A673 (cell line): ENCODE results near the gene NR4A3. TPM values are rescaled to one million over a fixed set of nuclear protein-coding genes. Genes with fewer than 3 reads are reported as not detected.

Experiments used
- BruUV-seq: library from RNA; stranded (reverse); fragments of 400-500 nt; replicated peaks from 2 replicates; lab custom pipeline; 2021; lab: Mats Ljungman, UMichigan
- CTCF ChIA-PET: fragments of 300-600 bp; sonication (Branson Sonifier 250); formaldehyde crosslinking; loops from one replicate; lab custom pipeline; 2022; ENCODE audit warnings: antibody characterized with exemption; lab: Charles Lee
- POLR2A ChIA-PET: fragments of 300-600 bp; sonication (Branson Sonifier 250); formaldehyde crosslinking; loops from one replicate; lab custom pipeline; 2022; ENCODE audit warnings: antibody characterized with exemption; ENCODE audit not compliant: low non-redundant PET; lab: Charles Lee
- DNase-seq: peaks from one replicate; pipeline ENCODE4 v3.0.0-alpha.2; 2015; ENCODE audit warnings: low spot score
- H3K27ac ChIP-seq: fragments of 200-600 bp; sonication (generic); 2 replicates; pipeline ENCODE4 v1.5.1; 2016; ENCODE audit warnings: mixed run types, low read depth, mild to moderate bottlenecking, mixed read lengths, antibody characterized with exemption, low read length; ENCODE audit not compliant: poor library complexity, severe bottlenecking
- H3K27me3 ChIP-seq: fragments of 200-600 bp; sonication (generic); replicated peaks from 2 replicates; pipeline ENCODE4 v1.6.1; 2017; ENCODE audit warnings: mixed run types, low read depth, mild to moderate bottlenecking, mixed read lengths, antibody characterized with exemption, low read length; ENCODE audit not compliant: insufficient read depth, poor library complexity
- H3K36me3 ChIP-seq: fragments of 200-600 bp; sonication (generic); 2 replicates; pipeline ENCODE4 v1.6.1; 2016; ENCODE audit warnings: mixed run types, mild to moderate bottlenecking, mixed read lengths, antibody characterized with exemption, low read length; ENCODE audit not compliant: insufficient read depth, poor library complexity, severe bottlenecking
- H3K4me1 ChIP-seq: fragments of 200-600 bp; sonication (generic); 2 replicates; pipeline ENCODE4 v1.6.1; 2017; ENCODE audit warnings: mixed run types, mild to moderate bottlenecking, mixed read lengths, antibody characterized with exemption, low read length; ENCODE audit not compliant: insufficient read depth, poor library complexity, severe bottlenecking
- H3K4me3 ChIP-seq: fragments of 200-600 bp; sonication (generic); 2 replicates; pipeline ENCODE4 v1.5.1; 2016; ENCODE audit warnings: low read depth, mixed run types, mild to moderate bottlenecking, mixed read lengths, low read length; ENCODE audit not compliant: poor library complexity, severe bottlenecking
- H3K9me3 ChIP-seq: fragments of 200-600 bp; sonication (generic); 2 replicates; pipeline ENCODE4 v1.6.1; 2016; ENCODE audit warnings: mixed run types, low read depth, mild to moderate bottlenecking, mixed read lengths, antibody characterized with exemption, low read length; ENCODE audit not compliant: poor library complexity, severe bottlenecking
- CTCF ChIP-seq: fragments of 300-800, 200-600 bp; sonication (generic); conservative IDR thresholded peaks from 2 replicates; pipeline ENCODE4 v1.5.1; 2017; ENCODE audit warnings: low read depth, mild to moderate bottlenecking, antibody characterized with exemption, low read length, moderate library complexity, mixed read lengths
- EZH2 ChIP-seq: fragments of 200-600 bp; sonication (generic); IDR thresholded peaks from 2 replicates; pipeline ENCODE4 v1.6.1; 2017; ENCODE audit warnings: borderline replicate concordance, low read depth, mild to moderate bottlenecking, mixed read lengths, antibody characterized with exemption, low read length; ENCODE audit not compliant: poor library complexity, severe bottlenecking
- intact Hi-C: fragments of 100-400 bp; cut with micrococcal nuclease; formaldehyde crosslinking; loops from one replicate; pipeline ENCODE4 v1.10.0; 2022; ENCODE audit not compliant: unreplicated experiment
- total RNA-seq: library from RNA; stranded (reverse); gene quantifications from 2 replicates; pipeline ENCODE4 v1.2.3, GENCODE V29; 2021

The NR4A3 gene
- total RNA-seq, 1 experiment from 2014 or later: 6.4 TPM

- ChIA-PET POLR2A (no interaction called here), CTCF (no interaction called here)
- peaks cover 11% of the 10 kb centered on the region for H3K4me1 ChIP-seq
- intact Hi-C loops: loop anchor here (10.0 kb wide), 2 partner anchors 267 to 643 kb away; partner anchors contain the start of genes ERP44 and INVS
- no TSS peak for BruUV-seq
- TF ChIP-seq EZH2 (no peak), CTCF (no peak)
- no peaks in the 10 kb centered on the region for H3K27me3 ChIP-seq
- H3K9me3 ChIP-seq: no peaks in the 10 kb centered on the region
- H3K36me3 ChIP-seq: peaks cover 3% of the 10 kb centered on the region
- H3K4me3 ChIP-seq: no peak overlapping the region
- DNase-seq: no peak
- H3K27ac ChIP-seq: no peak overlapping the region
Measured at GRCh38 chr9:99828054-99828416, 6.3 kb downstream of the NR4A3 start.

- peaks cover 3% of the 10 kb centered on the region for H3K36me3 ChIP-seq
- no peaks in the 10 kb centered on the region for H3K27me3 ChIP-seq
- no peak overlapping the region for H3K4me3 ChIP-seq
- no TSS peak for BruUV-seq
- CTCF ChIA-PET: interaction anchor here (0.5 kb wide), 1 partner anchor 394 kb away, joined by 6 read pairs; no protein-coding TSS in a partner anchor
- H3K9me3 ChIP-seq: no peaks in the 10 kb centered on the region
- no peak for DNase-seq
- POLR2A ChIA-PET: no interaction called here
- no peak for TF ChIP-seq EZH2
- TF ChIP-seq CTCF: no peak
- H3K27ac ChIP-seq: no peak overlapping the region
- intact Hi-C loops: loop anchor here (10.0 kb wide), 2 partner anchors 266 to 644 kb away; partner anchors contain the start of genes ERP44 and INVS
- peaks cover 11% of the 10 kb centered on the region for H3K4me1 ChIP-seq
Measured at GRCh38 chr9:99828417-99829176, 6.9 kb downstream of the NR4A3 start.

GRCh38 chr9:99831857-99832557, 10.3 kb downstream of the NR4A3 start:
- DNase-seq: no peak
- Histone ChIP-seq H3K27me3 (no peaks in the 10 kb centered on the region), H3K9me3 (no peaks in the 10 kb centered on the region), H3K27ac (no peak overlapping the region), H3K36me3 (no peaks in the 10 kb centered on the region), H3K4me3 (no peak overlapping the region), H3K4me1 (no peaks in the 10 kb centered on the region)
- ChIA-PET CTCF (no interaction called here), POLR2A (no interaction called here)
- BruUV-seq: no TSS peak
- intact Hi-C loops: no loop called here
- no peak for TF ChIP-seq EZH2
- no peak for TF ChIP-seq CTCF
